H1 (cell line): ENCODE measurements around the gene GPRIN3. TPM values are rescaled to one million over a fixed set of nuclear protein-coding genes. Genes with fewer than 3 reads are reported as not detected.

Experiments used
- CTCF ChIA-PET: fragments of 300-600 bp; sonication (Branson Sonifier 250); formaldehyde crosslinking; loops from one replicate; lab custom pipeline; 2021; ENCODE audit not compliant: partially characterized antibody; lab: Charles Lee
- POLR2A ChIA-PET: fragments of 300-600 bp; sonication (Branson Sonifier 250); formaldehyde crosslinking; loops from one replicate; lab custom pipeline; 2021; ENCODE audit warnings: inconsistent platforms; ENCODE audit not compliant: partially characterized antibody; lab: Charles Lee
- DNase-seq, 2 experiments: peaks; one replicate each; pipeline versions ENCODE4 v3.0.0 to v3.0.0-alpha.2; 2010 to 2022; ENCODE audit warnings: low spot score in 2 of 2, low read depth in 1 of 2, mixed read lengths in 1 of 2
- FAIRE-seq: peaks from 2 replicates; lab custom pipeline; 2011; peaks lifted over from hg19 to GRCh38; lab: Jason Lieb, UNC
- H2AFZ ChIP-seq: 2 replicates; pipeline ENCODE4 v1.8.1; 2012; ENCODE audit warnings: low read length, inconsistent platforms
- H2AK5ac ChIP-seq: 2 replicates; pipeline ENCODE4 v1.6.1; 2013; ENCODE audit warnings: low read depth, low read length
- H2BK120ac ChIP-seq: replicated peaks from 2 replicates; pipeline ENCODE3; 2013; ENCODE audit warnings: low read depth, low read length, inconsistent platforms
- H2BK12ac ChIP-seq: 2 replicates; pipeline ENCODE4 v1.6.1; 2013; ENCODE audit warnings: low read depth, low read length
- H2BK15ac ChIP-seq: 2 replicates; pipeline ENCODE4 v1.6.1; 2013; ENCODE audit warnings: low read length
- H2BK20ac ChIP-seq: 2 replicates; pipeline ENCODE4 v1.6.1; 2013; ENCODE audit warnings: low read length
- H2BK5ac ChIP-seq: 2 replicates; pipeline ENCODE4 v1.6.1; 2013; ENCODE audit warnings: low read depth, low read length
- H3K14ac ChIP-seq: 2 replicates; pipeline ENCODE4 v1.6.1; 2013; ENCODE audit warnings: inconsistent platforms; ENCODE audit not compliant: insufficient read length
- H3K18ac ChIP-seq: 2 replicates; pipeline ENCODE4 v1.6.1; 2013; ENCODE audit warnings: low read length; ENCODE audit errors: extremely low read depth
- H3K23ac ChIP-seq: 2 replicates; pipeline ENCODE4 v1.6.1; 2013; ENCODE audit warnings: inconsistent platforms; ENCODE audit not compliant: insufficient read length
- H3K23me2 ChIP-seq: 2 replicates; pipeline ENCODE4 v1.6.1; 2013; ENCODE audit warnings: low read depth, low read length
- H3K27ac ChIP-seq: 2 replicates; pipeline ENCODE4 v1.6.1; 2011; ENCODE audit warnings: low read depth, low read length, inconsistent platforms
- H3K27me3 ChIP-seq, 4 experiments: replicated peaks in 1 of 4; 1 replicate in 1 of 4; 2 replicates in 3 of 4; pipeline versions ENCODE4 v1.6.1 to v1.8.1; 2011 to 2013; ENCODE audit warnings: low read length in 3 of 4, mild to moderate bottlenecking in 3 of 4, inconsistent platforms in 2 of 4, mixed read lengths in 2 of 4, moderate library complexity in 1 of 4; ENCODE audit not compliant: control insufficient read depth in 3 of 4, insufficient read depth in 3 of 4; ENCODE audit errors: extremely low read depth in 1 of 4
- H3K36me3 ChIP-seq, 4 experiments: 2 replicates each; pipeline versions ENCODE4 v1.6.1 to v1.8.1; 2011 to 2013; ENCODE audit warnings: mild to moderate bottlenecking in 4 of 4, low read length in 3 of 4, moderate library complexity in 2 of 4, control low read depth in 1 of 4, inconsistent platforms in 1 of 4; ENCODE audit not compliant: insufficient read depth in 4 of 4, control insufficient read depth in 2 of 4
- H3K4ac ChIP-seq: replicated peaks from 2 replicates; pipeline ENCODE3; 2013; ENCODE audit warnings: low read length, low read depth, mixed read lengths, inconsistent platforms; ENCODE audit not compliant: insufficient read length
- H3K4me1 ChIP-seq, 4 experiments: replicated peaks in 1 of 4; 1 replicate in 1 of 4; 2 replicates in 3 of 4; pipeline versions ENCODE4 v1.6.1 to v1.8.1; 2011 to 2013; ENCODE audit warnings: low read length in 3 of 4, inconsistent platforms in 2 of 4, mixed read lengths in 1 of 4; ENCODE audit not compliant: insufficient read depth in 4 of 4, control insufficient read depth in 3 of 4
- H3K4me2 ChIP-seq, 2 experiments: 2 replicates each; pipeline versions ENCODE4 v1.6.1 to v1.8.1; 2011 to 2013; ENCODE audit warnings: low read depth in 2 of 2, low read length in 2 of 2, control low read depth in 1 of 2, inconsistent platforms in 1 of 2, mild to moderate bottlenecking in 1 of 2; ENCODE audit not compliant: insufficient read depth in 1 of 2
- H3K4me3 ChIP-seq, 4 experiments: fragments of 200-600, 300-600 bp in 1 of 4; sonication (generic), shearing (Covaris generic), sonication (Bioruptor Twin) in 1 of 4; 2 replicates each; pipeline versions ENCODE4 v1.5.1 to v1.8.1; 2011 to 2016; ENCODE audit warnings: low read length in 4 of 4, low read depth in 3 of 4, control low read depth in 2 of 4, inconsistent platforms in 2 of 4, mild to moderate bottlenecking in 2 of 4, mixed read lengths in 1 of 4, moderate library complexity in 1 of 4; ENCODE audit not compliant: insufficient read depth in 2 of 4; ENCODE audit errors: extremely low read depth in 1 of 4
- H3K56ac ChIP-seq: replicated peaks from 2 replicates; pipeline ENCODE3; 2013; ENCODE audit warnings: low read depth, mild to moderate bottlenecking, mixed read lengths, low read length, inconsistent platforms; ENCODE audit not compliant: insufficient read length
- H3K79me1 ChIP-seq: 2 replicates; pipeline ENCODE4 v1.6.1; 2013; ENCODE audit warnings: low read depth, low read length, control low read depth
- H3K79me2 ChIP-seq, 2 experiments: 2 replicates each; pipeline versions ENCODE4 v1.6.1 to v1.8.1; 2012 to 2013; ENCODE audit warnings: low read length in 2 of 2, mild to moderate bottlenecking in 2 of 2, inconsistent platforms in 1 of 2; ENCODE audit not compliant: insufficient read depth in 2 of 2, control insufficient read depth in 1 of 2
- H3K9ac ChIP-seq, 4 experiments: replicated peaks in 1 of 4; 1 replicate in 1 of 4; 2 replicates in 3 of 4; pipeline versions ENCODE4 v1.6.1 to v1.8.1; 2011 to 2013; ENCODE audit warnings: low read depth in 3 of 4, low read length in 3 of 4, control low read depth in 2 of 4, mild to moderate bottlenecking in 2 of 4, moderate library complexity in 2 of 4, inconsistent platforms in 1 of 4; ENCODE audit errors: extremely low read depth in 1 of 4
- H3K9me3 ChIP-seq, 2 experiments: 2 replicates each; pipeline versions ENCODE4 v1.6.1 to v1.8.1; 2012 to 2013; ENCODE audit warnings: mild to moderate bottlenecking in 2 of 2, moderate library complexity in 2 of 2, control low read depth in 1 of 2, inconsistent platforms in 1 of 2, low read depth in 1 of 2, low read length in 1 of 2, mixed read lengths in 1 of 2; ENCODE audit not compliant: insufficient read depth in 2 of 2
- H4K20me1 ChIP-seq, 2 experiments: replicated peaks in 1 of 2; 2 replicates each; pipeline versions ENCODE3 to v1.8.1; 2011 to 2013; ENCODE audit warnings: inconsistent platforms in 2 of 2, low read length in 2 of 2, mild to moderate bottlenecking in 1 of 2; ENCODE audit not compliant: insufficient read depth in 2 of 2, control insufficient read depth in 1 of 2
- H4K5ac ChIP-seq: 2 replicates; pipeline ENCODE4 v1.6.1; 2013; ENCODE audit warnings: low read length, low read depth, mixed read lengths, inconsistent platforms; ENCODE audit not compliant: insufficient read length
- H4K8ac ChIP-seq: 2 replicates; pipeline ENCODE4 v1.8.0; 2013; ENCODE audit warnings: mild to moderate bottlenecking, moderate library complexity, low read length, inconsistent platforms; ENCODE audit not compliant: insufficient read depth; ENCODE audit errors: extremely low read depth
- H4K91ac ChIP-seq: replicated peaks from 2 replicates; pipeline ENCODE3; 2013; ENCODE audit warnings: low read length, mixed read lengths, inconsistent platforms; ENCODE audit not compliant: insufficient read length
- EZH2 ChIP-seq: fragments of 200-600 bp; sonication (generic); IDR thresholded peaks from 2 replicates; pipeline ENCODE4 v1.7.1; 2012; ENCODE audit warnings: low read depth, mild to moderate bottlenecking, moderate library complexity, low read length, inconsistent platforms; ENCODE audit not compliant: severe bottlenecking
- HDAC2 ChIP-seq, 2 experiments: fragments of 300-600 bp in 1 of 2; sonication (generic) in 1 of 2; IDR thresholded peaks; 2 replicates each; pipeline ENCODE4 v1.6.1; 2011 to 2012; ENCODE audit warnings: low read depth in 2 of 2, low read length in 2 of 2, mild to moderate bottlenecking in 2 of 2, moderate library complexity in 2 of 2, borderline replicate concordance in 1 of 2, inconsistent platforms in 1 of 2
- KDM5A ChIP-seq: fragments of 200-600 bp; IDR thresholded peaks from 2 replicates; pipeline ENCODE4 v1.7.1; 2012; ENCODE audit warnings: mild to moderate bottlenecking, low read length, inconsistent platforms, mixed read lengths
- NANOG ChIP-seq: IDR thresholded peaks from 2 replicates; pipeline ENCODE4 v1.6.1; 2011; ENCODE audit warnings: low read length, low read depth, mild to moderate bottlenecking, inconsistent platforms; ENCODE audit not compliant: insufficient read depth, poor library complexity, severe bottlenecking
- POU5F1 ChIP-seq: IDR thresholded peaks from 2 replicates; pipeline ENCODE4 v1.6.1; 2011; ENCODE audit warnings: low read depth, mild to moderate bottlenecking, low read length, moderate library complexity
- RBBP5 ChIP-seq: IDR thresholded peaks from 2 replicates; pipeline ENCODE4 v1.7.1; 2012; ENCODE audit warnings: low read depth, mild to moderate bottlenecking, inconsistent platforms, low read length, moderate library complexity, borderline replicate concordance
- RFX5 ChIP-seq: IDR thresholded peaks from 2 replicates; pipeline ENCODE4 v1.6.1; 2011; ENCODE audit warnings: low read depth, low read length, improper control_type of control experiment, borderline replicate concordance
- SP4 ChIP-seq: IDR thresholded peaks from 2 replicates; pipeline ENCODE4 v1.6.1; 2012; ENCODE audit warnings: low read length, inconsistent platforms
- SRF ChIP-seq: IDR thresholded peaks from 2 replicates; pipeline ENCODE4 v1.6.1; 2011; ENCODE audit warnings: mild to moderate bottlenecking, low read depth, low read length, moderate library complexity
- TBP ChIP-seq: IDR thresholded peaks from 2 replicates; pipeline ENCODE4 v1.6.1; 2011; ENCODE audit warnings: low read depth, low read length, improper control_type of control experiment
- TEAD4 ChIP-seq: IDR thresholded peaks from 2 replicates; pipeline ENCODE4 v1.6.1; 2012; ENCODE audit warnings: low read depth, low read length, inconsistent platforms, mixed read lengths
- ZNF274 ChIP-seq: IDR thresholded peaks from 2 replicates; pipeline ENCODE4 v1.7.0; 2012; ENCODE audit warnings: low read length, borderline replicate concordance; ENCODE audit errors: extremely low read depth
- WGBS, 2 experiments: shearing (Covaris generic) in 1 of 2; methylation state at CpG; one replicate each; pipeline versions ENCODE4 v1.1.6 to v1.1.7; 2013 to 2015; ENCODE audit warnings: low lambda C conversion rate in 2 of 2, mixed read lengths in 2 of 2, inconsistent platforms in 1 of 2, low coverage in 1 of 2, missing lambda C conversion rate in 1 of 2; ENCODE audit not compliant: insufficient replicate concordance in 2 of 2, insufficient coverage in 1 of 2, insufficient read length in 1 of 2; ENCODE audit errors: extremely low coverage in 1 of 2, missing lambda C conversion rate in 1 of 2; 5-methylcytosine and 5-hydroxymethylcytosine counted together
- polyA plus RNA-seq, 7 experiments: library from polyadenylated mRNA; depleted of rRNA in 3 of 7; stranded (reverse) in 5 of 7; unstranded in 2 of 7; fragments of >200 nt in 5 of 7; fragments of 200-250 nt in 2 of 7; gene quantifications; 1 replicate in 5 of 7; 2 replicates in 1 of 7; 4 replicates in 1 of 7; pipeline versions ENCODE4 v1.2.1 to v1.2.3, GENCODE V29; 2011 to 2013; ENCODE audit warnings: missing spikeins in 2 of 7, mixed read lengths in 2 of 7
- total RNA-seq: library from RNA; stranded (reverse); fragmentation: NEBNext Ultra II Directional; extraction: Animal tissue kit (Norgen Biotek cat#: 25700); gene quantifications from 2 replicates; pipeline ENCODE4 v1.2.1, GENCODE V29; 2021
- TF ChIP-seq, protein P1 (sequence below): IDR thresholded peaks from 2 replicates; pipeline ENCODE4 v1.6.1; 2012; ENCODE audit warnings: low read length, inconsistent platforms

The GPRIN3 gene
- total and polyA plus RNA-seq, 2 of the 8 experiments (the other 6 are each of a cell fraction or from before 2014, with no cell fraction given), result 0.17 to 1.4 TPM

DNA sequence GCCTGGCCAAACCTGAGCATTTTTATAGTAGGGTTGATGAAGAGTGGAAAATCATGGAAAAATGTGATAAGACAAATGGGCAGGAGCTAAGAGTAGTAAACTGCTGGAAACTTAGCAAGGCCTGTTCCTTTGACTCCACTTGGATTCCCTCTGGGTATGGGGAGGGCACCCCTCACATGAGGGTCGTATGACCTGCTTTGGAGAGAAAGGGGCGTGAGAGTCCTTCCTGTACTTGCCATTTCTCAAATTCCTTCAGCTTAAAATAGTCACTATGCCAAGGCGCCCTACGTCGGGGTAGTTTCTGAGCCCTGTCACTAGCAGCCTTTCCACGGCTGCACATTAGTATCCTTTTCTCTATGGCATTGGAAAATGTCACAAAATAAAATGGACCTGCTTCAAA, 49.1 kb downstream of the GPRIN3 start:
- Histone ChIP-seq H3K4ac (no peak overlapping the region), H3K27ac (no peak overlapping the region), H3K14ac (no peak overlapping the region), H2BK20ac (no peak overlapping the region), H3K4me2 (no peak overlapping the region), H4K20me1 (no peaks in the 10 kb centered on the region), H3K23ac (no peak overlapping the region), H3K4me3 (no peak overlapping the region), H3K36me3 (no peaks in the 10 kb centered on the region), H3K79me1 (no peaks in the 10 kb centered on the region), H3K9me3 (no peaks in the 10 kb centered on the region), H3K79me2 (no peaks in the 10 kb centered on the region), H3K56ac (no peak overlapping the region), H4K8ac (no peak overlapping the region), H3K9ac (no peak overlapping the region), H3K18ac (no peak overlapping the region), H4K5ac (no peak overlapping the region), H4K91ac (no peak overlapping the region), H3K4me1 (peaks cover 0 to 8% (median 3%) of the 10 kb centered on the region in 4 experiments; a peak in 4 of 7 replicates), H2BK15ac (no peak overlapping the region), H3K27me3 (no peaks in the 10 kb centered on the region), H2BK12ac (no peak overlapping the region), H2BK5ac (no peak overlapping the region), H2AFZ (no peak overlapping the region), H2AK5ac (no peak overlapping the region), H3K23me2 (no peaks in the 10 kb centered on the region; the same call in 1 of the 2 replicates), H2BK120ac (no peak overlapping the region)
- POLR2A ChIA-PET, result no interaction called here
- CTCF ChIA-PET, result interaction anchor here (0.8 to 2.9 kb wide), 11 partner anchors 11 to 177 kb away, joined by 3 to 15 read pairs (median 4); no protein-coding TSS in a partner anchor
- DNase-seq, result no peak
- WGBS, 2 experiments, result 81% methylated on average over 6 of the region's 6 CpGs; no CpG with 5 or more reads in 1 of the 2 experiments
- no peak for FAIRE-seq
- no peak for TF ChIP-seq SP4
- TF ChIP-seq, protein P1, sequence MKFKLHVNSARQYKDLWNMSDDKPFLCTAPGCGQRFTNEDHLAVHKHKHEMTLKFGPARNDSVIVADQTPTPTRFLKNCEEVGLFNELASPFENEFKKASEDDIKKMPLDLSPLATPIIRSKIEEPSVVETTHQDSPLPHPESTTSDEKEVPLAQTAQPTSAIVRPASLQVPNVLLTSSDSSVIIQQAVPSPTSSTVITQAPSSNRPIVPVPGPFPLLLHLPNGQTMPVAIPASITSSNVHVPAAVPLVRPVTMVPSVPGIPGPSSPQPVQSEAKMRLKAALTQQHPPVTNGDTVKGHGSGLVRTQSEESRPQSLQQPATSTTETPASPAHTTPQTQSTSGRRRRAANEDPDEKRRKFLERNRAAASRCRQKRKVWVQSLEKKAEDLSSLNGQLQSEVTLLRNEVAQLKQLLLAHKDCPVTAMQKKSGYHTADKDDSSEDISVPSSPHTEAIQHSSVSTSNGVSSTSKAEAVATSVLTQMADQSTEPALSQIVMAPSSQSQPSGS, result no peak
- TF ChIP-seq RBBP5, result no peak
- no peak for TF ChIP-seq RFX5
- no peak for TF ChIP-seq NANOG
- TF ChIP-seq SRF, result no peak
- no peak for TF ChIP-seq EZH2
- TF ChIP-seq HDAC2 (IDR thresholded peaks at IDR 0.05; ENCODE audit: borderline replicate concordance in 1 of 2, low read depth in 2 of 2, low read length in 2 of 2), result no peak
- TF ChIP-seq KDM5A, result no peak
- TF ChIP-seq ZNF274, result no peak
- no peak for TF ChIP-seq TEAD4
- TF ChIP-seq POU5F1, result no peak
- no peak for TF ChIP-seq TBP
